ENCODE measurements around the gene TSHR. TPM values are rescaled to one million over a fixed set of nuclear protein-coding genes. Genes with fewer than 3 reads are reported as not detected.

Gene TSHR
- total and polyA plus RNA-seq, 2 donors (not counting 3 experiments of a cell fraction or from before 2014, with no cell fraction given): not detected

DNA sequence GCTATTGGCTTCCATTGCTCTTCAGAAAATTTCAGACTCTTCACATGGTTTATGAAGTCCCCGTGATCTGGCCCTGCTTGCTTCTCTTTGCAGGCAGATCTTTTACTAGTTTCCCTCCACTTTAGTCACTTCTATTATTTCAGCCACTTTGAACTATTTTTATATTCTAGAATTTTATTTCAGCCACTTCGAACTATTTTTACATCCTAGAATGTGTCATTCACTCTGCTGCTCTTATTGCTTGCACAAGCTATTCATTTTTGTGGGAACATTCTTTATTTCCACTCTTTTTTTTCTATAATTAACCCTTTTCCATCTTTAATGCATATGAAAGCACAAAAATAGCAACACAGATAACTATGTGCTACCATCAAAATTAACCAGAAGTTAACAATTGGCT is 24.5 kb downstream of the TSHR start:
- no peak overlapping the region for H3K27ac ChIP-seq (ENCODE audit: insufficient read depth, low read depth, low read length)
- no peak overlapping the region for H3K4me3 ChIP-seq (replicated peaks in 1 of 3; ENCODE audit: insufficient read depth in 1 of 3, low read depth in 1 of 3, low read length in 3 of 3)
- H3K9me1 ChIP-seq (replicated peaks; ENCODE audit: control insufficient read depth, extremely low read depth, insufficient read depth, low read length): no peaks in the 10 kb centered on the region
- H3K4me2 ChIP-seq (ENCODE audit: insufficient read depth, low read length): no peak overlapping the region
- intact Hi-C loops (cut with micrococcal nuclease) (no loop called here), dilution Hi-C loops (cut with MboI; ENCODE audit: extremely low pct_ligation_motif_present, low sequenced_read_pairs) (no loop called here)
- no peaks in the 10 kb centered on the region for H3K9me3 ChIP-seq (replicated peaks; ENCODE audit: control insufficient read depth, insufficient read depth, low read length)
- no peaks in the 10 kb centered on the region for H3K36me3 ChIP-seq (ENCODE audit: control insufficient read depth in 2 of 2, extremely low read depth in 1 of 2, insufficient read depth in 2 of 2, low read length in 2 of 2)
- H3K79me2 ChIP-seq (ENCODE audit: control insufficient read depth, insufficient read depth, low read length): no peaks in the 10 kb centered on the region
- FAIRE-seq (no peak), DNase-seq (ENCODE audit: low read depth, low spot score) (no peak)
- POLR2A ChIA-PET: no interaction called here
- no peak overlapping the region for H3K9ac ChIP-seq (replicated peaks; ENCODE audit: extremely low read depth, insufficient read depth, low read length)
- no peak for TF ChIP-seq MYC (IDR thresholded peaks at IDR 0.05; ENCODE audit: low read depth, low read length)
- no peak for TF ChIP-seq GATA2 (IDR thresholded peaks at IDR 0.05; ENCODE audit: insufficient read depth, insufficient read length, low read depth, low read length)
- TF ChIP-seq EZH2 (IDR thresholded peaks at IDR 0.05; ENCODE audit: borderline replicate concordance, low read depth, low read length, severe bottlenecking): no peak
- no peak for TF ChIP-seq POLR2A (IDR thresholded peaks at IDR 0.05; ENCODE audit: low read depth, low read length)
- no peak for TF ChIP-seq POLR2AphosphoS5 (IDR thresholded peaks at IDR 0.05; ENCODE audit: insufficient read depth, low read depth, low read length)
- TF ChIP-seq JUN (IDR thresholded peaks at IDR 0.05; ENCODE audit: borderline replicate concordance, insufficient read depth, insufficient read length, low read depth): no peak
- TF ChIP-seq FOS (IDR thresholded peaks at IDR 0.05; ENCODE audit: borderline replicate concordance, insufficient read depth, low read length): no peak
- TF ChIP-seq, protein P1, sequence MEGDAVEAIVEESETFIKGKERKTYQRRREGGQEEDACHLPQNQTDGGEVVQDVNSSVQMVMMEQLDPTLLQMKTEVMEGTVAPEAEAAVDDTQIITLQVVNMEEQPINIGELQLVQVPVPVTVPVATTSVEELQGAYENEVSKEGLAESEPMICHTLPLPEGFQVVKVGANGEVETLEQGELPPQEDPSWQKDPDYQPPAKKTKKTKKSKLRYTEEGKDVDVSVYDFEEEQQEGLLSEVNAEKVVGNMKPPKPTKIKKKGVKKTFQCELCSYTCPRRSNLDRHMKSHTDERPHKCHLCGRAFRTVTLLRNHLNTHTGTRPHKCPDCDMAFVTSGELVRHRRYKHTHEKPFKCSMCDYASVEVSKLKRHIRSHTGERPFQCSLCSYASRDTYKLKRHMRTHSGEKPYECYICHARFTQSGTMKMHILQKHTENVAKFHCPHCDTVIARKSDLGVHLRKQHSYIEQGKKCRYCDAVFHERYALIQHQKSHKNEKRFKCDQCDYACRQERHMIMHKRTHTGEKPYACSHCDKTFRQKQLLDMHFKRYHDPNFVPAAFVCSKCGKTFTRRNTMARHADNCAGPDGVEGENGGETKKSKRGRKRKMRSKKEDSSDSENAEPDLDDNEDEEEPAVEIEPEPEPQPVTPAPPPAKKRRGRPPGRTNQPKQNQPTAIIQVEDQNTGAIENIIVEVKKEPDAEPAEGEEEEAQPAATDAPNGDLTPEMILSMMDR (IDR thresholded peaks at IDR 0.05; ENCODE audit: extremely low read depth in 1 of 2, insufficient read depth in 1 of 2, low read depth in 1 of 2, low read length in 2 of 2): no peak
- TF ChIP-seq, protein P2, sequence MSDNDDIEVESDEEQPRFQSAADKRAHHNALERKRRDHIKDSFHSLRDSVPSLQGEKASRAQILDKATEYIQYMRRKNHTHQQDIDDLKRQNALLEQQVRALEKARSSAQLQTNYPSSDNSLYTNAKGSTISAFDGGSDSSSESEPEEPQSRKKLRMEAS (IDR thresholded peaks at IDR 0.05; ENCODE audit: insufficient read depth, insufficient read length): no peak
- BruUV-seq (replicated peaks): no TSS peak
- no peaks in the 10 kb centered on the region for H3K27me3 ChIP-seq (ENCODE audit: control insufficient read depth in 2 of 2, insufficient read depth in 2 of 2, low read length in 2 of 2)
- CTCF ChIA-PET: interaction anchor here (1.5 kb wide), 1 partner anchor 17 kb away, joined by 5 read pairs; no protein-coding TSS in a partner anchor
- H3K4me1 ChIP-seq (ENCODE audit: control insufficient read depth, extremely low read depth, insufficient read depth, low read length): no peaks in the 10 kb centered on the region
- no peak overlapping the region for H2AFZ ChIP-seq (ENCODE audit: low read depth, low read length)
- no peaks in the 10 kb centered on the region for H4K20me1 ChIP-seq (replicated peaks; ENCODE audit: control insufficient read depth, extremely low read depth, insufficient read depth, low read length)
